ENCODE results near the gene PLA2R1.

GRCh38 chr2:160076914-160077313 lies 14.5 kb upstream of the PLA2R1 start:
- TF ChIP-seq POLR2AphosphoS5 (IDR thresholded peaks at IDR 0.05; ENCODE audit: low read depth, low read length) (no peak), POLR2A (IDR thresholded peaks at IDR 0.05; ENCODE audit: low read depth, low read length) (no peak), TAF1 (IDR thresholded peaks at IDR 0.05; ENCODE audit: borderline replicate concordance, low read depth, low read length) (no peak)

Data from GM12892 (cell line).